H1 (cell line): ENCODE results near the gene KCNB1. TPM values are rescaled to one million over a fixed set of nuclear protein-coding genes. Genes with fewer than 3 reads are reported as not detected.

ENCODE experiments used
- CTCF ChIA-PET: fragments of 300-600 bp; sonication (Branson Sonifier 250); formaldehyde crosslinking; loops from one replicate; lab custom pipeline; 2021; ENCODE audit not compliant: partially characterized antibody; lab: Charles Lee
- POLR2A ChIA-PET: fragments of 300-600 bp; sonication (Branson Sonifier 250); formaldehyde crosslinking; loops from one replicate; lab custom pipeline; 2021; ENCODE audit warnings: inconsistent platforms; ENCODE audit not compliant: partially characterized antibody; lab: Charles Lee
- DNase-seq, 2 experiments: peaks; one replicate each; pipeline versions ENCODE4 v3.0.0 to v3.0.0-alpha.2; 2010 to 2022; ENCODE audit warnings: low spot score in 2 of 2, low read depth in 1 of 2, mixed read lengths in 1 of 2
- FAIRE-seq: peaks from 2 replicates; lab custom pipeline; 2011; peaks lifted over from hg19 to GRCh38; lab: Jason Lieb, UNC
- H2AFZ ChIP-seq: 2 replicates; pipeline ENCODE4 v1.8.1; 2012; ENCODE audit warnings: low read length, inconsistent platforms
- H2AK5ac ChIP-seq: 2 replicates; pipeline ENCODE4 v1.6.1; 2013; ENCODE audit warnings: low read depth, low read length
- H2BK120ac ChIP-seq: replicated peaks from 2 replicates; pipeline ENCODE3; 2013; ENCODE audit warnings: low read depth, low read length, inconsistent platforms
- H2BK12ac ChIP-seq: 2 replicates; pipeline ENCODE4 v1.6.1; 2013; ENCODE audit warnings: low read depth, low read length
- H2BK15ac ChIP-seq: 2 replicates; pipeline ENCODE4 v1.6.1; 2013; ENCODE audit warnings: low read length
- H2BK20ac ChIP-seq: 2 replicates; pipeline ENCODE4 v1.6.1; 2013; ENCODE audit warnings: low read length
- H2BK5ac ChIP-seq: 2 replicates; pipeline ENCODE4 v1.6.1; 2013; ENCODE audit warnings: low read depth, low read length
- H3K14ac ChIP-seq: 2 replicates; pipeline ENCODE4 v1.6.1; 2013; ENCODE audit warnings: inconsistent platforms; ENCODE audit not compliant: insufficient read length
- H3K18ac ChIP-seq: 2 replicates; pipeline ENCODE4 v1.6.1; 2013; ENCODE audit warnings: low read length; ENCODE audit errors: extremely low read depth
- H3K23ac ChIP-seq: 2 replicates; pipeline ENCODE4 v1.6.1; 2013; ENCODE audit warnings: inconsistent platforms; ENCODE audit not compliant: insufficient read length
- H3K23me2 ChIP-seq: 2 replicates; pipeline ENCODE4 v1.6.1; 2013; ENCODE audit warnings: low read depth, low read length
- H3K27ac ChIP-seq: 2 replicates; pipeline ENCODE4 v1.6.1; 2011; ENCODE audit warnings: low read depth, low read length, inconsistent platforms
- H3K27me3 ChIP-seq, 4 experiments: replicated peaks in 1 of 4; 1 replicate in 1 of 4; 2 replicates in 3 of 4; pipeline versions ENCODE4 v1.6.1 to v1.8.1; 2011 to 2013; ENCODE audit warnings: low read length in 3 of 4, mild to moderate bottlenecking in 3 of 4, inconsistent platforms in 2 of 4, mixed read lengths in 2 of 4, moderate library complexity in 1 of 4; ENCODE audit not compliant: control insufficient read depth in 3 of 4, insufficient read depth in 3 of 4; ENCODE audit errors: extremely low read depth in 1 of 4
- H3K36me3 ChIP-seq, 4 experiments: 2 replicates each; pipeline versions ENCODE4 v1.6.1 to v1.8.1; 2011 to 2013; ENCODE audit warnings: mild to moderate bottlenecking in 4 of 4, low read length in 3 of 4, moderate library complexity in 2 of 4, control low read depth in 1 of 4, inconsistent platforms in 1 of 4; ENCODE audit not compliant: insufficient read depth in 4 of 4, control insufficient read depth in 2 of 4
- H3K4ac ChIP-seq: replicated peaks from 2 replicates; pipeline ENCODE3; 2013; ENCODE audit warnings: low read length, low read depth, mixed read lengths, inconsistent platforms; ENCODE audit not compliant: insufficient read length
- H3K4me1 ChIP-seq, 4 experiments: replicated peaks in 1 of 4; 1 replicate in 1 of 4; 2 replicates in 3 of 4; pipeline versions ENCODE4 v1.6.1 to v1.8.1; 2011 to 2013; ENCODE audit warnings: low read length in 3 of 4, inconsistent platforms in 2 of 4, mixed read lengths in 1 of 4; ENCODE audit not compliant: insufficient read depth in 4 of 4, control insufficient read depth in 3 of 4
- H3K4me2 ChIP-seq, 2 experiments: 2 replicates each; pipeline versions ENCODE4 v1.6.1 to v1.8.1; 2011 to 2013; ENCODE audit warnings: low read depth in 2 of 2, low read length in 2 of 2, control low read depth in 1 of 2, inconsistent platforms in 1 of 2, mild to moderate bottlenecking in 1 of 2; ENCODE audit not compliant: insufficient read depth in 1 of 2
- H3K4me3 ChIP-seq, 4 experiments: fragments of 200-600, 300-600 bp in 1 of 4; sonication (generic), shearing (Covaris generic), sonication (Bioruptor Twin) in 1 of 4; 2 replicates each; pipeline versions ENCODE4 v1.5.1 to v1.8.1; 2011 to 2016; ENCODE audit warnings: low read length in 4 of 4, low read depth in 3 of 4, control low read depth in 2 of 4, inconsistent platforms in 2 of 4, mild to moderate bottlenecking in 2 of 4, mixed read lengths in 1 of 4, moderate library complexity in 1 of 4; ENCODE audit not compliant: insufficient read depth in 2 of 4; ENCODE audit errors: extremely low read depth in 1 of 4
- H3K56ac ChIP-seq: replicated peaks from 2 replicates; pipeline ENCODE3; 2013; ENCODE audit warnings: low read depth, mild to moderate bottlenecking, mixed read lengths, low read length, inconsistent platforms; ENCODE audit not compliant: insufficient read length
- H3K79me1 ChIP-seq: 2 replicates; pipeline ENCODE4 v1.6.1; 2013; ENCODE audit warnings: low read depth, low read length, control low read depth
- H3K79me2 ChIP-seq, 2 experiments: 2 replicates each; pipeline versions ENCODE4 v1.6.1 to v1.8.1; 2012 to 2013; ENCODE audit warnings: low read length in 2 of 2, mild to moderate bottlenecking in 2 of 2, inconsistent platforms in 1 of 2; ENCODE audit not compliant: insufficient read depth in 2 of 2, control insufficient read depth in 1 of 2
- H3K9ac ChIP-seq, 4 experiments: replicated peaks in 1 of 4; 1 replicate in 1 of 4; 2 replicates in 3 of 4; pipeline versions ENCODE4 v1.6.1 to v1.8.1; 2011 to 2013; ENCODE audit warnings: low read depth in 3 of 4, low read length in 3 of 4, control low read depth in 2 of 4, mild to moderate bottlenecking in 2 of 4, moderate library complexity in 2 of 4, inconsistent platforms in 1 of 4; ENCODE audit errors: extremely low read depth in 1 of 4
- H3K9me3 ChIP-seq, 2 experiments: 2 replicates each; pipeline versions ENCODE4 v1.6.1 to v1.8.1; 2012 to 2013; ENCODE audit warnings: mild to moderate bottlenecking in 2 of 2, moderate library complexity in 2 of 2, control low read depth in 1 of 2, inconsistent platforms in 1 of 2, low read depth in 1 of 2, low read length in 1 of 2, mixed read lengths in 1 of 2; ENCODE audit not compliant: insufficient read depth in 2 of 2
- H4K20me1 ChIP-seq, 2 experiments: replicated peaks in 1 of 2; 2 replicates each; pipeline versions ENCODE3 to v1.8.1; 2011 to 2013; ENCODE audit warnings: inconsistent platforms in 2 of 2, low read length in 2 of 2, mild to moderate bottlenecking in 1 of 2; ENCODE audit not compliant: insufficient read depth in 2 of 2, control insufficient read depth in 1 of 2
- H4K5ac ChIP-seq: 2 replicates; pipeline ENCODE4 v1.6.1; 2013; ENCODE audit warnings: low read length, low read depth, mixed read lengths, inconsistent platforms; ENCODE audit not compliant: insufficient read length
- H4K8ac ChIP-seq: 2 replicates; pipeline ENCODE4 v1.8.0; 2013; ENCODE audit warnings: mild to moderate bottlenecking, moderate library complexity, low read length, inconsistent platforms; ENCODE audit not compliant: insufficient read depth; ENCODE audit errors: extremely low read depth
- H4K91ac ChIP-seq: replicated peaks from 2 replicates; pipeline ENCODE3; 2013; ENCODE audit warnings: low read length, mixed read lengths, inconsistent platforms; ENCODE audit not compliant: insufficient read length
- BACH1 ChIP-seq: IDR thresholded peaks from 2 replicates; pipeline ENCODE4 v1.6.1; 2012; ENCODE audit warnings: low read length, improper control_type of control experiment
- BCL11A ChIP-seq, 2 experiments: IDR thresholded peaks; one replicate each; pipeline ENCODE4 v1.6.1; 2011; ENCODE audit warnings: low read depth in 2 of 2, low read length in 2 of 2, mild to moderate bottlenecking in 2 of 2
- CHD1 ChIP-seq: IDR thresholded peaks from 2 replicates; pipeline ENCODE4 v1.6.1; 2012; ENCODE audit warnings: low read depth, low read length, improper control_type of control experiment
- SP1 ChIP-seq: IDR thresholded peaks from 2 replicates; pipeline ENCODE4 v1.6.1; 2011; ENCODE audit warnings: low read depth, low read length
- SRF ChIP-seq: IDR thresholded peaks from 2 replicates; pipeline ENCODE4 v1.6.1; 2011; ENCODE audit warnings: mild to moderate bottlenecking, low read depth, low read length, moderate library complexity
- TBP ChIP-seq: IDR thresholded peaks from 2 replicates; pipeline ENCODE4 v1.6.1; 2011; ENCODE audit warnings: low read depth, low read length, improper control_type of control experiment
- TEAD4 ChIP-seq: IDR thresholded peaks from 2 replicates; pipeline ENCODE4 v1.6.1; 2012; ENCODE audit warnings: low read depth, low read length, inconsistent platforms, mixed read lengths
- YY1 ChIP-seq: IDR thresholded peaks from 2 replicates; pipeline ENCODE4 v1.6.1; 2011; ENCODE audit warnings: low read depth, mild to moderate bottlenecking, low read length
- WGBS, 2 experiments: shearing (Covaris generic) in 1 of 2; methylation state at CpG; one replicate each; pipeline versions ENCODE4 v1.1.6 to v1.1.7; 2013 to 2015; ENCODE audit warnings: low lambda C conversion rate in 2 of 2, mixed read lengths in 2 of 2, inconsistent platforms in 1 of 2, low coverage in 1 of 2, missing lambda C conversion rate in 1 of 2; ENCODE audit not compliant: insufficient replicate concordance in 2 of 2, insufficient coverage in 1 of 2, insufficient read length in 1 of 2; ENCODE audit errors: extremely low coverage in 1 of 2, missing lambda C conversion rate in 1 of 2; 5-methylcytosine and 5-hydroxymethylcytosine counted together
- polyA plus RNA-seq, 7 experiments: library from polyadenylated mRNA; depleted of rRNA in 3 of 7; stranded (reverse) in 5 of 7; unstranded in 2 of 7; fragments of >200 nt in 5 of 7; fragments of 200-250 nt in 2 of 7; gene quantifications; 1 replicate in 5 of 7; 2 replicates in 1 of 7; 4 replicates in 1 of 7; pipeline versions ENCODE4 v1.2.1 to v1.2.3, GENCODE V29; 2011 to 2013; ENCODE audit warnings: missing spikeins in 2 of 7, mixed read lengths in 2 of 7
- total RNA-seq: library from RNA; stranded (reverse); fragmentation: NEBNext Ultra II Directional; extraction: Animal tissue kit (Norgen Biotek cat#: 25700); gene quantifications from 2 replicates; pipeline ENCODE4 v1.2.1, GENCODE V29; 2021
- TF ChIP-seq, protein P1 (sequence below): IDR thresholded peaks from 2 replicates; pipeline ENCODE4 v1.6.1; 2011; ENCODE audit warnings: low read depth, mild to moderate bottlenecking, low read length; ENCODE audit not compliant: insufficient read depth
- TF ChIP-seq, protein P2 (sequence below), 3 experiments: IDR thresholded peaks; 1 replicate in 2 of 3; 2 replicates in 1 of 3; pipeline versions ENCODE4 v1.5.1 to v1.6.1; 2011; ENCODE audit warnings: low read length in 3 of 3, mild to moderate bottlenecking in 3 of 3, inconsistent platforms in 2 of 3, low read depth in 1 of 3, moderate library complexity in 1 of 3; ENCODE audit not compliant: insufficient read depth in 1 of 3; ENCODE audit errors: control extremely low read depth in 1 of 3
- TF ChIP-seq, protein P3 (sequence below): IDR thresholded peaks from 2 replicates; pipeline ENCODE4 v1.6.1; 2012; ENCODE audit warnings: inconsistent platforms

The KCNB1 gene
- total and polyA plus RNA-seq, 2 of the 8 experiments (the other 6 are each of a cell fraction or from before 2014, with no cell fraction given), result 0.58 to 0.67 TPM

DNA sequence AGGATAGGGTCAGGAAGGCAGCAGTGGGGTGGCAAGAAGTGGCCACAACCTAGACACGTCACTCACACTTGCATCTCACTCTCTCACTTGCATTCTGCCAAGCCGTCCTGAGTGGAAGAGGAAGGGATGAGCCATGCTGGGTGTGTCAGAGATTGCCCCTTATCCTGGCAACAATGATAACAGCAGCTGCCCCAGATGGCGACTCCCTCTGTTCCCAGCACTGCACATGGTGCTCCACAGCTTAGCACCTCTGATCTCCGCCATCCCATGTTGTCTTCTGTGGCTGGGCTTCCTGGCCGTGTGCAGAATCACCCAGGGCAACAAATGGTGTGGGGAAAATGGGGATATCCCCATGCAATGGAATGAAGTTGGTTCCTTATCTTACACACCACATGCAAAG lies 11.1 kb downstream of the KCNB1 start:
- H3K4me3 ChIP-seq, result no peak overlapping the region
- H3K27me3 ChIP-seq, result no peaks in the 10 kb centered on the region
- no peak overlapping the region for H4K91ac ChIP-seq
- FAIRE-seq (no peak), DNase-seq (no peak)
- no peak overlapping the region for H3K4me2 ChIP-seq
- no peaks in the 10 kb centered on the region for H3K23me2 ChIP-seq
- POLR2A ChIA-PET, result interaction anchor here (1.5 kb wide), 1 partner anchor 74 kb away, joined by 3 read pairs; no protein-coding TSS in a partner anchor
- no peaks in the 10 kb centered on the region for H3K79me2 ChIP-seq
- H3K9me3 ChIP-seq, result no peaks in the 10 kb centered on the region
- H2AK5ac ChIP-seq, result no peak overlapping the region
- no peak overlapping the region for H3K27ac ChIP-seq
- WGBS, 2 experiments, result 82% methylated on average over 5 of the region's 5 CpGs; no CpG with 5 or more reads in 1 of the 2 experiments
- no peak overlapping the region for H2BK12ac ChIP-seq
- peaks cover 0 to 2% (median 0%) of the 10 kb centered on the region in 4 experiments; a peak in 2 of 7 replicates for H3K4me1 ChIP-seq
- no peak overlapping the region for H3K56ac ChIP-seq
- CTCF ChIA-PET, result interaction anchor here (0.9 to 2.1 kb wide), 3 partner anchors 74 to 87 kb away, joined by 4 to 5 read pairs (median 5); no protein-coding TSS in a partner anchor
- no peak overlapping the region for H2BK15ac ChIP-seq
- H4K20me1 ChIP-seq, result peaks cover 0 to 1% of the 10 kb centered on the region in 2 experiments
- no peak overlapping the region for H3K23ac ChIP-seq
- no peak overlapping the region for H4K8ac ChIP-seq
- no peak overlapping the region for H3K14ac ChIP-seq
- H2BK20ac ChIP-seq, result no peak overlapping the region
- no peaks in the 10 kb centered on the region for H3K36me3 ChIP-seq
- no peak overlapping the region for H3K4ac ChIP-seq
- no peak overlapping the region for H3K9ac ChIP-seq
- H3K18ac ChIP-seq, result no peak overlapping the region
- no peak overlapping the region for H2BK5ac ChIP-seq
- no peaks in the 10 kb centered on the region for H3K79me1 ChIP-seq
- H2BK120ac ChIP-seq, result no peak overlapping the region
- H4K5ac ChIP-seq, result no peak overlapping the region
- no peak overlapping the region for H2AFZ ChIP-seq
- TF ChIP-seq YY1, result no peak
- no peak for TF ChIP-seq BACH1
- TF ChIP-seq, protein P1, sequence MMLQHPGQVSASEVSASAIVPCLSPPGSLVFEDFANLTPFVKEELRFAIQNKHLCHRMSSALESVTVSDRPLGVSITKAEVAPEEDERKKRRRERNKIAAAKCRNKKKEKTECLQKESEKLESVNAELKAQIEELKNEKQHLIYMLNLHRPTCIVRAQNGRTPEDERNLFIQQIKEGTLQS, result no peak
- TF ChIP-seq SP1, result no peak
- no peak for TF ChIP-seq CHD1
- TF ChIP-seq, protein P2, sequence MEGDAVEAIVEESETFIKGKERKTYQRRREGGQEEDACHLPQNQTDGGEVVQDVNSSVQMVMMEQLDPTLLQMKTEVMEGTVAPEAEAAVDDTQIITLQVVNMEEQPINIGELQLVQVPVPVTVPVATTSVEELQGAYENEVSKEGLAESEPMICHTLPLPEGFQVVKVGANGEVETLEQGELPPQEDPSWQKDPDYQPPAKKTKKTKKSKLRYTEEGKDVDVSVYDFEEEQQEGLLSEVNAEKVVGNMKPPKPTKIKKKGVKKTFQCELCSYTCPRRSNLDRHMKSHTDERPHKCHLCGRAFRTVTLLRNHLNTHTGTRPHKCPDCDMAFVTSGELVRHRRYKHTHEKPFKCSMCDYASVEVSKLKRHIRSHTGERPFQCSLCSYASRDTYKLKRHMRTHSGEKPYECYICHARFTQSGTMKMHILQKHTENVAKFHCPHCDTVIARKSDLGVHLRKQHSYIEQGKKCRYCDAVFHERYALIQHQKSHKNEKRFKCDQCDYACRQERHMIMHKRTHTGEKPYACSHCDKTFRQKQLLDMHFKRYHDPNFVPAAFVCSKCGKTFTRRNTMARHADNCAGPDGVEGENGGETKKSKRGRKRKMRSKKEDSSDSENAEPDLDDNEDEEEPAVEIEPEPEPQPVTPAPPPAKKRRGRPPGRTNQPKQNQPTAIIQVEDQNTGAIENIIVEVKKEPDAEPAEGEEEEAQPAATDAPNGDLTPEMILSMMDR (IDR thresholded peaks at IDR 0.05; ENCODE audit: control extremely low read depth in 1 of 3, insufficient read depth in 1 of 3, low read depth in 1 of 3, low read length in 3 of 3), result no peak
- TF ChIP-seq, protein P3, sequence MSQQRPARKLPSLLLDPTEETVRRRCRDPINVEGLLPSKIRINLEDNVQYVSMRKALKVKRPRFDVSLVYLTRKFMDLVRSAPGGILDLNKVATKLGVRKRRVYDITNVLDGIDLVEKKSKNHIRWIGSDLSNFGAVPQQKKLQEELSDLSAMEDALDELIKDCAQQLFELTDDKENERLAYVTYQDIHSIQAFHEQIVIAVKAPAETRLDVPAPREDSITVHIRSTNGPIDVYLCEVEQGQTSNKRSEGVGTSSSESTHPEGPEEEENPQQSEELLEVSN, result no peak
- no peak for TF ChIP-seq SRF
- TF ChIP-seq BCL11A (IDR thresholded peaks at IDR 0.05; ENCODE audit: low read depth in 2 of 2, low read length in 2 of 2), result no peak
- no peak for TF ChIP-seq TBP
- no peak for TF ChIP-seq TEAD4
